Breast epithelium (tissue), 4 donors: ENCODE results near the gene SELPLG. TPM values are rescaled to one million over a fixed set of nuclear protein-coding genes. Genes with fewer than 3 reads are reported as not detected.

Experiments used
- DNase-seq, 2 donors: peaks; one replicate each; pipeline ENCODE4 v3.0.0-alpha.2; 2019; ENCODE audit warnings: low spot score in 2 of 2
- H3K27ac ChIP-seq, 2 donors: fragments of 200-600 bp; sonication (generic) in 1 of 2; one replicate each; pipeline ENCODE4 v1.5.1; 2016 to 2019; ENCODE audit warnings: mild to moderate bottlenecking in 1 of 2
- H3K27me3 ChIP-seq, 2 donors: fragments of 200-600 bp; sonication (generic) in 1 of 2; one replicate each; pipeline versions ENCODE4 v1.5.1 to v1.6.0; 2017 to 2019; ENCODE audit warnings: control low read depth in 1 of 2, mild to moderate bottlenecking in 1 of 2
- H3K36me3 ChIP-seq: fragments of 200-600 bp; one replicate; pipeline ENCODE4 v1.5.1; 2019
- H3K4me1 ChIP-seq, 2 donors: fragments of 200-600 bp; sonication (generic); one replicate each; pipeline ENCODE4 v1.5.1; 2016 to 2019; ENCODE audit warnings: control low read depth in 1 of 2
- H3K4me3 ChIP-seq, 3 donors: fragments of 200-600 bp; sonication (generic); 1 replicate in 2 of 3; 2 replicates in 1 of 3; pipeline ENCODE4 v1.5.1; 2016 to 2019; ENCODE audit warnings: mild to moderate bottlenecking in 3 of 3, moderate library complexity in 2 of 3
- H3K9me3 ChIP-seq, 2 donors: fragments of 200-600 bp; sonication (generic) in 1 of 2; one replicate each; pipeline ENCODE4 v1.5.1; 2016 to 2019; ENCODE audit warnings: control low read depth in 1 of 2
- CTCF ChIP-seq, 3 donors: fragments of 450-650 bp; IDR thresholded peaks; one replicate each; pipeline ENCODE4 v1.5.1; 2016 to 2017; ENCODE audit warnings: antibody characterized with exemption in 3 of 3, mild to moderate bottlenecking in 3 of 3, moderate library complexity in 3 of 3
- POLR2A ChIP-seq: fragments of 450-650 bp; IDR thresholded peaks from one replicate; pipeline ENCODE4 v1.6.1; 2016; ENCODE audit warnings: antibody characterized with exemption, mild to moderate bottlenecking, moderate library complexity
- POLR2AphosphoS5 ChIP-seq, 3 donors: sonication (generic); formaldehyde crosslinking; IDR thresholded peaks; one replicate each; pipeline ENCODE4 v1.6.1; 2017; ENCODE audit warnings: antibody characterized with exemption in 3 of 3
- intact Hi-C: fragments of 100-400 bp; cut with DNase I; formaldehyde crosslinking; loops from one replicate; pipeline ENCODE4 v1.15.1; 2023; ENCODE audit warnings: low total_unique reads
- total RNA-seq, 3 donors: library from RNA; depleted of rRNA; stranded (reverse); fragments of >200 nt; gene quantifications; one replicate each; pipeline ENCODE4 v1.1.0, GENCODE V29; 2016

Gene SELPLG
- total RNA-seq, 3 donors from 2014 or later, result 5.2 to 16.6 (median 6.7) TPM

- Histone ChIP-seq H3K4me3 (no peak overlapping the region), H3K9me3 (no peaks in the 10 kb centered on the region), H3K4me1 (no peaks in the 10 kb centered on the region), H3K36me3 (no peaks in the 10 kb centered on the region), H3K27me3 (no peaks in the 10 kb centered on the region), H3K27ac (peak overlapping the region in 1 of 2 donors; percentile 76)
- no peak for TF ChIP-seq POLR2A
- TF ChIP-seq POLR2AphosphoS5 (IDR thresholded peaks at IDR 0.05), result no peak
- no peak for TF ChIP-seq CTCF (IDR thresholded peaks at IDR 0.05)
- intact Hi-C loops, result no loop called here
- no peak for DNase-seq
Observed at GRCh38 chr12:108582509-108582908, 51.2 kb downstream of the SELPLG start.

- intact Hi-C loops, result no loop called here
- Histone ChIP-seq H3K9me3 (no peaks in the 10 kb centered on the region), H3K27me3 (no peaks in the 10 kb centered on the region), H3K27ac (peak overlapping the region; percentile 52 to 76), H3K36me3 (no peaks in the 10 kb centered on the region), H3K4me3 (no peak overlapping the region), H3K4me1 (no peaks in the 10 kb centered on the region)
- TF ChIP-seq POLR2A, result no peak
- no peak for TF ChIP-seq CTCF (IDR thresholded peaks at IDR 0.05)
- no peak for TF ChIP-seq POLR2AphosphoS5 (IDR thresholded peaks at IDR 0.05)
- DNase-seq, result no peak
Observed at GRCh38 chr12:108581311-108582227, 52.1 kb downstream of the SELPLG start.

GRCh38 chr12:108580531-108580930 is 53.2 kb downstream of the SELPLG start:
- H3K27ac ChIP-seq, result peak overlapping the region; percentile 1 to 52
- H3K4me3 ChIP-seq, result no peak overlapping the region
- DNase-seq, result no peak
- no peaks in the 10 kb centered on the region for H3K36me3 ChIP-seq
- no peaks in the 10 kb centered on the region for H3K4me1 ChIP-seq
- peak in 2 of 3 donors; percentile 34 to 82 for TF ChIP-seq POLR2AphosphoS5 (IDR thresholded peaks at IDR 0.05)
- TF ChIP-seq POLR2A, result no peak
- TF ChIP-seq CTCF (IDR thresholded peaks at IDR 0.05), result no peak
- no peaks in the 10 kb centered on the region for H3K9me3 ChIP-seq
- no peaks in the 10 kb centered on the region for H3K27me3 ChIP-seq
- intact Hi-C loops, result no loop called here

GRCh38 chr12:108578813-108579212 is 54.9 kb downstream of the SELPLG start:
- TF ChIP-seq POLR2A (no peak), POLR2AphosphoS5 (IDR thresholded peaks at IDR 0.05) (no peak), CTCF (IDR thresholded peaks at IDR 0.05) (no peak)
- H3K27ac ChIP-seq, result peak overlapping the region; percentile 22 to 62
- intact Hi-C loops, result no loop called here

GRCh38 chr12:108578264-108578663 is 55.4 kb downstream of the SELPLG start:
- H3K4me3 ChIP-seq, result no peak overlapping the region
- peak overlapping the region in 1 of 2 donors; percentile 62 for H3K27ac ChIP-seq
- H3K9me3 ChIP-seq, result no peaks in the 10 kb centered on the region
- no peaks in the 10 kb centered on the region for H3K4me1 ChIP-seq
- intact Hi-C loops, result no loop called here
- TF ChIP-seq POLR2AphosphoS5 (IDR thresholded peaks at IDR 0.05) (no peak), CTCF (IDR thresholded peaks at IDR 0.05) (no peak), POLR2A (no peak)
- no peak for DNase-seq
- no peaks in the 10 kb centered on the region for H3K27me3 ChIP-seq
- H3K36me3 ChIP-seq, result no peaks in the 10 kb centered on the region

More at GRCh38 chr12:108578813-108579212, 54.9 kb downstream of the SELPLG start:
- H3K4me1 ChIP-seq, result no peaks in the 10 kb centered on the region
- no peaks in the 10 kb centered on the region for H3K9me3 ChIP-seq
- no peaks in the 10 kb centered on the region for H3K36me3 ChIP-seq
- no peak for DNase-seq
- H3K27me3 ChIP-seq, result no peaks in the 10 kb centered on the region
- H3K4me3 ChIP-seq, result no peak overlapping the region
